T-helper 2 cell treated with Interferon-gamma antibody and Interleukin-4, amounts not matched to agents 5 μg/mL and 100 μg/mL, for 36 hours (primary cell): Measurements from ENCODE around the gene B3GNT8.

Source experiments
- DNase-seq: peaks from one replicate; pipeline ENCODE4 v3.0.0; 2021; ENCODE audit warnings: low spot score
- H3K27ac Mint-ChIP-seq: one replicate; pipeline ENCODE4 v1.8.0; 2021; ENCODE audit warnings: mild to moderate bottlenecking, mixed read lengths
- H3K27me3 Mint-ChIP-seq: one replicate; pipeline ENCODE4 v1.8.0; 2021; ENCODE audit warnings: low read depth, mixed read lengths
- H3K36me3 Mint-ChIP-seq: one replicate; pipeline ENCODE4 v1.8.0; 2021; ENCODE audit warnings: low read depth, mixed read lengths
- H3K4me1 Mint-ChIP-seq: one replicate; pipeline ENCODE4 v1.8.0; 2021; ENCODE audit warnings: low read depth, mixed read lengths
- H3K4me3 Mint-ChIP-seq: one replicate; pipeline ENCODE4 v1.8.0; 2022; ENCODE audit warnings: mild to moderate bottlenecking, moderate library complexity, mixed read lengths
- H3K9me3 Mint-ChIP-seq: one replicate; pipeline ENCODE4 v1.8.0; 2021; ENCODE audit warnings: mixed read lengths

The B3GNT8 gene

GRCh38 chr19:41376241-41376997, 50.8 kb downstream of the B3GNT8 start, which contains the start of gene TMEM91:
TMEM91 (plus strand) TSS chr19:41376533; CDS start chr19:41378310, 1,777 bp downstream.
- peaks cover 6% of the 10 kb centered on the region for H3K36me3 Mint-ChIP-seq
- peaks cover 10% of the 10 kb centered on the region for H3K4me1 Mint-ChIP-seq
- H3K4me3 Mint-ChIP-seq: peak within 1 kb of the TSS; percentile 82
- H3K27me3 Mint-ChIP-seq: no peaks in the 10 kb centered on the region
- H3K27ac Mint-ChIP-seq: peak within 1 kb of the TSS; percentile 55
- no peak for DNase-seq
- no peaks in the 10 kb centered on the region for H3K9me3 Mint-ChIP-seq
